Smooth muscle cell (in vitro differentiated cells): ENCODE results near the gene TBX4. TPM values are rescaled to one million over a fixed set of nuclear protein-coding genes. Genes with fewer than 3 reads are reported as not detected.

Experiments used
- DNase-seq: peaks from one replicate; lab custom pipeline; 2025; ENCODE audit not compliant: unreplicated experiment; lab: John Stamatoyannopoulos, UW
- H2AFZ ChIP-seq: fragments of 200-600 bp; sonication (generic); 2 replicates; pipeline ENCODE4 v1.6.0; 2016; ENCODE audit warnings: antibody characterized with exemption, low read depth, mild to moderate bottlenecking
- H3F3A ChIP-seq: fragments of 200-600 bp; sonication (generic); 2 replicates; pipeline ENCODE4 v1.6.0; 2017; ENCODE audit warnings: antibody characterized with exemption, low read depth
- H3K27ac ChIP-seq: fragments of 200-600 bp; sonication (generic); 2 replicates; pipeline ENCODE4 v1.5.1; 2016; ENCODE audit warnings: low read depth, mild to moderate bottlenecking
- H3K27me3 ChIP-seq: fragments of 200-600 bp; sonication (generic); 2 replicates; pipeline ENCODE4 v1.6.1; 2016; ENCODE audit warnings: low read depth, mild to moderate bottlenecking
- H3K36me3 ChIP-seq: fragments of 200-600 bp; sonication (generic); 2 replicates; pipeline ENCODE4 v1.5.1; 2016; ENCODE audit warnings: low read depth
- H3K4me1 ChIP-seq: fragments of 200-600 bp; sonication (generic); 2 replicates; pipeline ENCODE4 v1.5.1; 2016; ENCODE audit warnings: low read depth
- H3K4me2 ChIP-seq: fragments of 200-600 bp; sonication (generic); 2 replicates; pipeline ENCODE4 v1.6.0; 2016; ENCODE audit warnings: mild to moderate bottlenecking
- H3K4me3 ChIP-seq: fragments of 200-600 bp; sonication (generic); 2 replicates; pipeline ENCODE4 v1.5.1; 2016; ENCODE audit warnings: mild to moderate bottlenecking
- H3K79me2 ChIP-seq: fragments of 200-600 bp; sonication (generic); 2 replicates; pipeline ENCODE4 v1.6.0; 2016; ENCODE audit warnings: low read depth, mild to moderate bottlenecking
- H3K9ac ChIP-seq: fragments of 200-600 bp; sonication (generic); 2 replicates; pipeline ENCODE4 v1.6.0; 2016; ENCODE audit warnings: low read depth
- H3K9me3 ChIP-seq: fragments of 200-600 bp; sonication (generic); replicated peaks from 2 replicates; pipeline ENCODE4 v1.5.1; 2016; ENCODE audit warnings: low read depth
- H4K20me1 ChIP-seq: fragments of 200-600 bp; sonication (generic); 2 replicates; pipeline ENCODE4 v1.6.0; 2016; ENCODE audit warnings: low read depth
- WGBS: methylation state at CpG from one replicate; pipeline ENCODE4 v1.1.7; 2016; ENCODE audit warnings: low lambda C conversion rate; 5-methylcytosine and 5-hydroxymethylcytosine counted together
- polyA plus RNA-seq: library from polyadenylated mRNA; unstranded; fragments of >200 nt; fragmentation: Nextera tagmentation; extraction: Ambion mirVana; gene quantifications from 2 replicates; pipeline ENCODE4 v1.2.1, GENCODE V29; 2016
- total RNA-seq: library from RNA; depleted of rRNA; stranded (reverse); fragments of >200 nt; gene quantifications from 2 replicates; pipeline ENCODE4 v1.2.3, GENCODE V29; 2014
- TF ChIP-seq, protein P1 (sequence below): fragments of 200-600 bp; sonication (generic); IDR thresholded peaks from 2 replicates; pipeline ENCODE4 v1.5.1; 2017; ENCODE audit warnings: borderline replicate concordance, mild to moderate bottlenecking, antibody characterized with exemption; ENCODE audit not compliant: insufficient read depth, poor library complexity, severe bottlenecking

Gene TBX4
- total and polyA plus RNA-seq, 2 experiments from 2014 or later, result 14.1 to 22.7 TPM

DNA sequence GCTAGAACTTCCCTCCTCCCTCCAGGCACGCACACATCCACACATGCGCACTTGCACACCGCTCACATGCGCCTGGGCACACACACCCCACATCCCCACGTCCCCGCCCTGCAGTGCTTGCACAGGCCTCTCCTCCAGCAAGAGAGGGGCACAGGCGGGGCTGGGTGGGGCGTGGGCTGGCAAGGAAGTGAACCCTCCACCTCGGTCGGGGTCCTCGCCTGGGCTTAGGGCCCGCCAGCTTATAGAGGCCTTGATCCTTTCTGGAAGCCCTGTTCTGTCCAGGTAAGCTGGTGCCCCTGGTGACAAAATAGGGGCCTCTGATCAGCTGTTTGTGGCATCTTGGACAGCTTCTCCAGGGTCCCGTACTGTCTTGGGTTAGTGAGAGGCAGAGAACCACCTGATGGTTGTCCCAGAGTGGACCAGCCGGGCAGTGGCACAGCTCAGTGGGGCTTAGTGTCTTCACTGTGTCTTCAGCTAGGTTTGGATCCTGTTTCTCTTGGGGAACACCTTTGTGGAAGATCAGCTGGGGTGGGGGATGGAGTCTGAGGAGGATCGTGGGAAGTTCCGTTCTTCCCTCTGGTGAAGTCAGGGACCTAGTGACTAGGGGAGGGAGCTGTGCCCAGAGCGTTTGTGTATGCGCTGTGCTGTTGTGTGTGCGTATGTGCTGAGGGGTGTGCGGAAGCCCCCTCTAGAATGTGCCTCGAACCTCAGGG lies 12.1 kb downstream of the TBX4 start:
- no peaks in the 10 kb centered on the region for H3K36me3 ChIP-seq
- 93% methylated on average over 21 of the region's 21 CpGs for WGBS
- H2AFZ ChIP-seq, result no peak overlapping the region
- peaks cover 44% of the 10 kb centered on the region for H3K79me2 ChIP-seq
- no peaks in the 10 kb centered on the region for H4K20me1 ChIP-seq
- peaks cover 18% of the 10 kb centered on the region for H3F3A ChIP-seq
- H3K27me3 ChIP-seq, result no peaks in the 10 kb centered on the region
- H3K4me1 ChIP-seq, result peaks cover 32% of the 10 kb centered on the region
- TF ChIP-seq, protein P1, sequence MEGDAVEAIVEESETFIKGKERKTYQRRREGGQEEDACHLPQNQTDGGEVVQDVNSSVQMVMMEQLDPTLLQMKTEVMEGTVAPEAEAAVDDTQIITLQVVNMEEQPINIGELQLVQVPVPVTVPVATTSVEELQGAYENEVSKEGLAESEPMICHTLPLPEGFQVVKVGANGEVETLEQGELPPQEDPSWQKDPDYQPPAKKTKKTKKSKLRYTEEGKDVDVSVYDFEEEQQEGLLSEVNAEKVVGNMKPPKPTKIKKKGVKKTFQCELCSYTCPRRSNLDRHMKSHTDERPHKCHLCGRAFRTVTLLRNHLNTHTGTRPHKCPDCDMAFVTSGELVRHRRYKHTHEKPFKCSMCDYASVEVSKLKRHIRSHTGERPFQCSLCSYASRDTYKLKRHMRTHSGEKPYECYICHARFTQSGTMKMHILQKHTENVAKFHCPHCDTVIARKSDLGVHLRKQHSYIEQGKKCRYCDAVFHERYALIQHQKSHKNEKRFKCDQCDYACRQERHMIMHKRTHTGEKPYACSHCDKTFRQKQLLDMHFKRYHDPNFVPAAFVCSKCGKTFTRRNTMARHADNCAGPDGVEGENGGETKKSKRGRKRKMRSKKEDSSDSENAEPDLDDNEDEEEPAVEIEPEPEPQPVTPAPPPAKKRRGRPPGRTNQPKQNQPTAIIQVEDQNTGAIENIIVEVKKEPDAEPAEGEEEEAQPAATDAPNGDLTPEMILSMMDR, result no peak
- H3K9me3 ChIP-seq, result no peaks in the 10 kb centered on the region
- DNase-seq, result no peak
- no peak overlapping the region for H3K27ac ChIP-seq
- H3K4me3 ChIP-seq, result no peak overlapping the region
- H3K9ac ChIP-seq, result no peak overlapping the region
- no peak overlapping the region for H3K4me2 ChIP-seq

DNA sequence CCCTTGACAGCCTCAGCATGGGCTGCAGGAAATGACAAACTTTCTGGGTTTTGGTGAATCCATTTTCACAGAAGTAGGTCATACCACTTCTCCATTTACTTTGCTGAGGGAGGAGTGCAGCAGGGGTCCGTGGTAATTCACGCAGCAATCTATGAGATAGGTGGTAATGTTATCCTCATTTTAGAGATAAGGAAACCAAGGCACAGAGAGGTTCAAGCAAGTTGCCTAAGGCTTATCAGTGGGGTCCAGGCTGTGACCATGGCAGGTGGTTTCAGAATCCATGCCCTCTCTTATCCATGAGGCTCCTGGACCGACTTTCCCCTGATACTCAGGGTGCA lies 12.6 kb downstream of the TBX4 start:
- Histone ChIP-seq H3K4me3 (no peak overlapping the region), H3K9me3 (no peaks in the 10 kb centered on the region), H3K4me2 (no peak overlapping the region), H4K20me1 (no peaks in the 10 kb centered on the region), H3K27ac (no peak overlapping the region), H3K79me2 (peaks cover 40% of the 10 kb centered on the region), H3K4me1 (peaks cover 32% of the 10 kb centered on the region), H3K27me3 (no peaks in the 10 kb centered on the region), H3K36me3 (no peaks in the 10 kb centered on the region), H3K9ac (no peak overlapping the region), H2AFZ (no peak overlapping the region), H3F3A (peaks cover 15% of the 10 kb centered on the region)
- TF ChIP-seq, protein P1, result no peak
- no peak for DNase-seq
- WGBS, result 63% methylated on average over 3 of the region's 3 CpGs

DNA sequence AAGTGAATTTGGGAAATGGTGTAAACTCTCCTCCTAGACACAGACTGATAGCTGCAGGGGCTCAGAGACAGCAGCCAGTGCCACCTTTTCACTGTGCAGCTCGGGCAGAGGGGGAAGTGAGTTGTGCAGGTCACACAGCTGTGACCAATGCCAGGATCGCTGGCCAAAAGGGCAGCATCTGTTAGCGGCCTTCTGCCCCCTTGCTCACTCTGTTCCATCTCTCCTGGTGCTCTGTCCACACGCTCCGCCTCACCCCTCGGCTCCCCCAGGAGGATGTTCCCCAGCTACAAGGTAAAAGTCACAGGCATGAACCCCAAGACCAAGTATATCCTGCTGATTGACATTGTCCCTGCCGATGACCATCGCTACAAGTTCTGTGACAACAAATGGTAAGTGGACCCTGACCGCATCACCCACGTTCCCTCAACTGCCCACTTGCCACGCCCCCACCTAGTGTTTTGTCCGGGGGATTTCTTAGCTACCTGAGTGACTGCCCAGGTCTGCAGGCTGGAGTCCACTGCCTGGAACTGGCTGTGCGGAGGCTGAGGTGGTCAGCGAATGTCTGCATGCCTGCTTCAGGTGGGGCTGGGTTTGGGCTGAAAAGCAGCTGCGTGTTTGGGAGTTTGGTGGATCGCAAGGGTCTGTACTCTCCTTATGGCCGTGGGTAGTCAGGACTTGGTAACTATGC lies 13.5 kb downstream of the TBX4 start:
- 92% methylated on average over 17 of the region's 17 CpGs for WGBS

More for the DNA sequence above, 13.5 kb downstream of the TBX4 start:
- no peaks in the 10 kb centered on the region for H3K36me3 ChIP-seq
- no peak for DNase-seq
- no peak overlapping the region for H3K9ac ChIP-seq
- H3F3A ChIP-seq, result peaks cover 12% of the 10 kb centered on the region
- H4K20me1 ChIP-seq, result no peaks in the 10 kb centered on the region
- H3K9me3 ChIP-seq, result no peaks in the 10 kb centered on the region
- H3K4me2 ChIP-seq, result no peak overlapping the region
- no peaks in the 10 kb centered on the region for H3K27me3 ChIP-seq
- TF ChIP-seq, protein P1, result no peak
- no peak overlapping the region for H2AFZ ChIP-seq
- H3K4me1 ChIP-seq, result peaks cover 27% of the 10 kb centered on the region
- no peak overlapping the region for H3K4me3 ChIP-seq
- peaks cover 39% of the 10 kb centered on the region for H3K79me2 ChIP-seq
- no peak overlapping the region for H3K27ac ChIP-seq
